GM18511 (cell line): Measurements from ENCODE around the gene TMOD1.

ENCODE experiments used
- ATAC-seq: cut with Tn5 transposase; IDR thresholded peaks from one replicate; pipeline ENCODE4 v1.9.1; 2021; ENCODE audit warnings: mild to moderate bottlenecking, moderate library complexity; ENCODE audit not compliant: unreplicated experiment

The TMOD1 gene

DNA sequence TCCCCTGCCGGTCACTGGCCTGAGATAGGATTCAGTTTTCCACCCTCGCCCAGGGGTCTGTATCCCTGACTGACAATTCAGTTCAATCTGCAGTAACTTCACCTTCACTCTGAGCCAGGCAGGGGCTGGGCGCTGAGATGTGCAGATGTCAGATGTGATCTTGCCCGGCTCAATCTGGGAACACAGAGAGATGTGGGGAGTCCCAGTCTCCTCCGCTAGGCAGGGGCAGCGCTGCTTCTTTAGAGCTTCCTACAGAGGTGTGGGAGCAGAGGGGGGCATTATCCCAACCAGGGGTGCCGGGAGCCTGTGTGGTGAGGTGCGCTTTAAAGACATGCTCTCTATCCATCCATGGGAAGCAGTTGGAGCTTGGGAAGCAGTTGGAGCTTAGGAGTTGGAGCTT lies 14.6 kb downstream of the TMOD1 start:
- no peak for ATAC-seq

DNA sequence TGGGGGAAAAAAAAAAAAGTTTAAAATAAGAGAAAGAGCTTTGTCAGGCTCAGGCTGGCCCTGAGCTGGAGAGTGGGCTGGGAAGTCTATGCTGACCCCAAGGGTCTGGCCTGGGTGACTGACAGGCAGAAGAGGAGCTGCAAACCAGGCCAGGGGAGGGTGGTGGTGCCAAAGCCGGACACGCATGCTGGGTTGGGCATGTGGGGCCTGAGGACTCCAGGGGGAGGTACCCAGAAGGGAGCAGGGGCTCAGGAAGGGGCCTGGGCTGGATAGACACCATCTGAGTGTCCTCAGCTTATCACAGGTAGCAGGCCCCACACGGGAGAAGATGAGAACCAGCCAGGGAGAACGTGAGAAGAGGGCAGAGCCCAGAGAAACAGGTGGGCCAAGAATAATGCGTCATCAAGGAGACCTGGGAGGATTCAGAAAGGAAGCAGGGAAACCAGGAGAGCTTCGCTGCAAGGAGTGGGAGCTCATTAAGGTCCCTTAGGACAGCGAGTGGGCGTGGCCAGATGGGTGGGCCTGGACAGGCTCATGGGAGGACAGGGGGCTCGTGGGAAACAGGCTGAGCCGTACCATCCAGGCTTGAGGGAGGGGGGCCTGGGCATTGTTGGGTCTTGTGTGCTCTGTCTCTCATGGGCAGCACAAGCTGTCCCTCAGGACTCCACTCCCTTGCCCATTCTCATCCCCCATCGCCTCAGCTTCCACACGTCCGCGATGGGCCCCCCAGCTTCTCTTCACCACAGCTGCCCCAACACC lies 16.0 kb downstream of the TMOD1 start:
- ATAC-seq: no peak

DNA sequence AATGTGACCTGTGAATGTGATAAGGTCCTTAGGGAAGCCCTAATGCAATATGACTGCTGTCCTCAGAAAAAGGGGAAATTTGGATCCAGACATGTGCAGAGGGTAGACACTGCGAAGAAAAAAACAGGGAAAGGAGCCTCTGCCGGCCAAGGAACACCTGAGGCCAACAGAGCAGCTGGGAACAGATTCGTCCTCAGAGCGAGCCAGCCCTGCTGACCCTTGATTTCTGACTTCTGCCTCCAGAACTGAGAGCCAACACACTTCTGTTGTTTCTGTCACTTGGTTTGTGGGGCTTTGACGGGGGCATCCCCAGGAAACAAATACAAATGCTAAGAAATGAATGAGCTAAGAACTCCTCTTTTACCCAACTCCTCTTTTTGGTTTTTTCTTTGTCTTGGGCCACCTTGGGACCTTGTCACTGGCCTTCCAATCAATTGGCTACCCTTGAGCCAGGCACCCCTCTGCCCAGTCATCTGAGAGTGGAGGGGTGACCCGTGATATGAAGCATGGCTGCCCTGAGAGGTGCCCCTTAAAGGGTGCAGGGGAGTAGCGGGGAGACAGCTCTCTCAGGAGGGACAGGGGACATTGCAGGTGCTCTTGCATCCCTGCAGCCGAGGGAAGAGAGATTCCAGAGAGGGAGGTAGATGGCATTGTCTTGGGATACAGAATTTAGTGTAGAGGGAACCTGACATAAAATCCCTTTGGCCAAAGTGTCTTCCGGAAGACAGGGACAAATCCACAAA lies 16.9 kb downstream of the TMOD1 start:
- no peak for ATAC-seq

GRCh38 chr9:97518909-97519307 lies 17.4 kb downstream of the TMOD1 start:
- ATAC-seq: no peak

DNA sequence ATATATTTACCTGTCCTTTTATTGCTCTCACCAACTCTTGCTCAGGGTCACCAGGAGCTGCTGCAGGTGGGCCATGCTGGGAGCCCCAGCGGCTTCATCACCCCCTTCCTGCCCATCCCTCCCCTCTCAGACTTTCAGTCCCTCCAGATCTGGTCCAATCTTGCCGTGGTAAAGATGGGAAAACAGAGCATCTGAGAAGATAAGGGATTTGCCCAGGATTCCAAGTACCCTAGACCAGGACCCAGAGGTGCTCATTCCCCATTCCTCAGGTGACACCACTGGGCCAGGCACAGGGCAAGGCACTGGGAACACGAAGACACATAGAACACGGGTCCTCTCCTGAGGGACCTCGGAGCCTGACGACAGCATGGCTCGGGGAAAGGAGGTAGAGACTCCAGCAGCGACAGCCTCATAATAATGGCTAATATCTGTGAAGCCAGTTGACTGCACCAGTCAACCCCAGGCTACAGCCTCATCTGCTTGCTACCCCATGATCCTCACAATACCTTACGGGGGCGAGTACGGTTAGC lies 18.0 kb downstream of the TMOD1 start:
- no peak for ATAC-seq

GRCh38 chr9:97521576-97522333 lies 20.3 kb downstream of the TMOD1 start:
- ATAC-seq: no peak

DNA sequence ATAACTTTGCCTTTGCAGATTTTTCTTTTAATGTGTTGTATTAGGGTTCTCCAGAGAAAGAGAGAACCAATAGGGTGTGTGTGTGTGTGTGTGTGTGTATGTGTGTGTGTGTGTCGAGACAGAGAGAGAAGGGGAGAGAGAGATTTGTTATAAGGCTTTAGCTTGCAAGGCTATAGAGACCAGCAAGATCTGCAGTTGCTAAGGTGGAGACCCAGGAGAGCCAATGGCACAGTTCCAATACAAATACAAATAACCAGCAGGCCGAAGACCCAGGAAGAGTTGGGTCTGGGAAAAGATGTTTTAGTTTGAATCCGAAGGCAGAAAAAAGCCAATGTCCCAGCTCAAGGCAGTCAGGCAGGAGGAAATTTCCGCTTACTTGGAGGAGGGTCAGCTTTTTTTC lies 23.0 kb downstream of the TMOD1 start:
- no peak for ATAC-seq

GRCh38 chr9:97525451-97525850 lies 24.0 kb downstream of the TMOD1 start:
- no peak for ATAC-seq

GRCh38 chr9:97526895-97527575 lies 25.6 kb downstream of the TMOD1 start:
- no peak for ATAC-seq

GRCh38 chr9:97527626-97528528 lies 26.4 kb downstream of the TMOD1 start:
- ATAC-seq: peak; percentile 29

- ATAC-seq: peak; percentile 41
Measured at GRCh38 chr9:97528529-97529230, 27.2 kb downstream of the TMOD1 start.

- ATAC-seq: peak; percentile 74
Measured at GRCh38 chr9:97529363-97530076, 28.1 kb downstream of the TMOD1 start.

DNA sequence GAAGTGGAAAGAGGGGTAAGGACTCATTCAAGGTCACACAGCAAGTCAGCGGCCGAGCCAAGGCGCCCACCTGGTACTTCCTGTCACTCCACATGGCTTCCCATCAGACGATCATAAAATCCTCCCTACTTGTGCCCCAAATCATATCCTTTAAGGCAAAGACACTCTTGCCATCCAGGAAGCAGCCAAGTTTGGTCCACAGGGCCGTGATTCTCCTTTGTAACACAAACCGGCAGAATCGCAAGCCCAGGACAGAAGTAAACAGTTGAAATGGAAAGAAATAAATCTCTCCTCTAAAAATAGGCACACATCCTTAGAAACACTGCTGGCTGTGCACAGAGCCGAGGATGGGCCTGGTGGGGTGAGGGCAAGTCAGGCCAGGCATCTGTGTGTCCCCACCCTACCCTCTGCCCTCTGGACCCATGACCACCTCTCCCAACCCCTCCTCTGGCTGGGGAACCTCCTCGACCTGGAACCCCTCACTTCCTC lies 30.5 kb downstream of the TMOD1 start:
- no peak for ATAC-seq

DNA sequence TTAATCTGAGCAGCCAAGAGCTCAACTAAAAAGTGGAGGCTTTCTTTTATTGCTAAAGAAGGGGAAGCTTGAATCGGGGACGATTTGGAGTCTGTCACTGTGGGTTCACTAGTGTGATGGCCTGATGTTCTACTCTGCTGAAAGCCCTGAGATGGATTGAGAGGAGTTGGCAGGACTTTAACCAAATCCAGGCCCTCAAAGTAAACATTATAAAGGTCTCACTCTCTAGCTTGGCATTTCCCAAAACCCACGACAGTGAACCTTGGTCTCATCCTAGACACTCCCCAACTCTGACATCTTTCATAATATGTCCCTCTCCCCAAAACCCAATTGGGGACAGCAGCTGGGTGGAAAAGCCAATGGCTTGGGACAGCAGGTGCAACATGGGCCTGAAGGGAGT lies 32.7 kb downstream of the TMOD1 start:
- ATAC-seq: no peak

DNA sequence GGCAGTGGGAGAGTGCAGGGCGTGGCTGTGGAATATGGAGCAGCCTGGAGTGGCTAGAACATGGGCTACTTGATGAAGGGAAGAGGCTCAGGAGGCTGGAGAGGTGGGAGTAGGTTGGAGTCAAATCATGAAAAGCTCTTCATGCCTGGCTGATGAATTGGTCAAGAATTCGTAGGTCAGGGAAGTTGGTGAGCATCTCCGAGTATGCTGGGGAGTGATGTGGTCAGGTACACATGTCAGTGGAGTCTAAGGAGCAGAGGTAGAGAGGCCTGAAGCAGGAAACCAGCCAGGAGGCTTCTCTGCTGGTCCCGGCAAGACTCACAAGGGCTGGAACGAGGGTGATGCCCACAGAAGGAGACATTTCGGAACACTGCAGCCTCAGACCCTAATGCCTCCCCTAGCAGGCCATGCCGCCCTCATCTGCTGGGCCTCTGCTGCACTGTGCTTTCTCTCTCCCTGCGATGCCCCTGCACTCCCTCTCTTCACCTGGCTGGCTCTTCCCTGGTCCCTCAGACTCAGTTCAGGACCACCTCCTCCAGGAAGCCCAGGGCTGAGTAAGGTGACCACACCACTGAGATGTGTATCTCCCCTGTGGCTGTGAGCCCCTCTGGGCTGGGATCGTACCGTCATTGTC lies 33.6 kb downstream of the TMOD1 start:
- ATAC-seq: no peak

DNA sequence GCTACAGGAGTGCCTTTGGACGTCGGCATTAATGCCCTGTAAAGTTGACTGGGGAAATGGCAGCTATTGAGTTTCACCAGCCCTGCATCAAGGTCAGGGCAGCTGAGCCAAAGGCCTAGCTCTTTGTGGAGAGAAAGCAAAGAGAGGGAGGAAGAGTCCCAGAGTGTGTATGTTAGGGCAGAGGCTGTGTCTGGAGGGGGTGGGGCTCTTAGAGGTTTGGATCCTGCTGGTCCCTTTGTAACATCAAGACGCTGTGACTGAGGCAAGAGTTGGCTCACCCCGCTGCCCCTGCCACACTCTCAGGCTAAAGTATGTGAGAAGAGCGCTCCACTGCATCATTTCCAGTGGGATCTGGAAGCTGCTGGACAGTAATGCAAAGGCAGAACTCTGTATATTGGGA lies 34.3 kb downstream of the TMOD1 start:
- ATAC-seq: no peak

- no peak for ATAC-seq
Measured at GRCh38 chr9:97536480-97536879, 35.0 kb downstream of the TMOD1 start.

DNA sequence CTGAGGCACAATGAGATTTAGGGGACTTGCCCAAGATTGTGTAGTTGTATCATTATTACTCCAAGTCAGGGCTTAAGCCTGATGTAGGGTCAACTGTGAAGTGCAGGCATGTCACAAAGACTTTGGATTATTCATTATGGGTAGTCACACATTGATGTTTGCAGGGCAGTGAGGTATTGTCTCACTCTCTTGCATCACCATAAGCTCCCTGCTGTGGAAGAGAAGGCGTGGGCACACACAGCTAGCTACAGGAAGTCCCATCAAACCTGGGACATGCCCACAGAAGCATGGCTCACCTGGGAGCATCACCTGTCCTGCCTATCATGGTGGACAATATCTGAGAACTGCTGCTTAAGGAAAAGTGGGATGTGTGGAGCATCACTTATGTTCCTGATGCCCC lies 42.1 kb downstream of the TMOD1 start:
- no peak for ATAC-seq
